Esophagus muscularis mucosa (tissue), 4 donors: ENCODE results near the gene PRDM5.

Source experiments
- CTCF ChIP-seq, 3 experiments: fragments of 200-600 bp in 2 of 3; fragments of 450-650 bp in 1 of 3; sonication (generic) in 2 of 3; IDR thresholded peaks; one replicate each; pipeline ENCODE4 v1.5.1; 2017 to 2019; ENCODE audit warnings: antibody characterized with exemption in 3 of 3, mild to moderate bottlenecking in 2 of 3, moderate library complexity in 1 of 3
- EP300 ChIP-seq: sonication (generic); formaldehyde crosslinking; IDR thresholded peaks from one replicate; pipeline ENCODE4 v1.6.1; 2017; ENCODE audit warnings: antibody characterized with exemption
- POLR2A ChIP-seq: fragments of 450-650 bp; IDR thresholded peaks from one replicate; pipeline ENCODE4 v1.6.1; 2017; ENCODE audit warnings: antibody characterized with exemption, moderate library complexity, mild to moderate bottlenecking, low read depth
- POLR2AphosphoS5 ChIP-seq, 2 donors: sonication (generic); formaldehyde crosslinking; IDR thresholded peaks; one replicate each; pipeline ENCODE4 v1.6.1; 2017; ENCODE audit warnings: antibody characterized with exemption in 2 of 2

GRCh38 chr4:120659616-120660170 is 262.8 kb downstream of the PRDM5 start:
- no peak for TF ChIP-seq CTCF (IDR thresholded peaks at IDR 0.05)
- no peak for TF ChIP-seq EP300
- TF ChIP-seq POLR2AphosphoS5 (IDR thresholded peaks at IDR 0.05) = no peak
- no peak for TF ChIP-seq POLR2A
